Vagina (tissue), 2 donors: ENCODE results near the gene EXOC5. TPM values are rescaled to one million over a fixed set of nuclear protein-coding genes. Genes with fewer than 3 reads are reported as not detected.
"Not testable (repeated sequence)": the region's sequence is repeated elsewhere in the genome, so short reads cannot be mapped to it uniquely, and the experiment has no call there.

ENCODE experiments used
- DNase-seq, 2 donors: peaks; one replicate each; pipeline ENCODE4 v3.0.0-alpha.2; 2017; ENCODE audit errors: extremely low spot score in 2 of 2
- H3K27ac ChIP-seq: fragments of 200-600 bp; sonication (generic); one replicate; pipeline ENCODE4 v1.5.1; 2019
- H3K27me3 ChIP-seq: fragments of 200-600 bp; sonication (generic); one replicate; pipeline ENCODE4 v1.5.1; 2019
- H3K36me3 ChIP-seq, 2 donors: fragments of 200-600 bp; sonication (generic); one replicate each; pipeline ENCODE4 v1.5.1; 2017 to 2019
- H3K4me1 ChIP-seq: fragments of 200-600 bp; sonication (generic); one replicate; pipeline ENCODE4 v1.5.1; 2019
- H3K4me3 ChIP-seq, 2 donors: fragments of 200-600 bp; sonication (generic); 1 replicate in 1 of 2; 2 replicates in 1 of 2; pipeline ENCODE4 v1.5.1; 2016 to 2019
- H3K9me3 ChIP-seq: fragments of 200-600 bp; sonication (generic); one replicate; pipeline ENCODE4 v1.5.1; 2019
- POLR2A ChIP-seq, 2 donors: fragments of 450-650 bp; IDR thresholded peaks; one replicate each; pipeline ENCODE4 v1.6.1; 2017; ENCODE audit warnings: antibody characterized with exemption in 2 of 2, mild to moderate bottlenecking in 2 of 2, moderate library complexity in 2 of 2
- POLR2AphosphoS5 ChIP-seq, 2 donors: sonication (generic); formaldehyde crosslinking; IDR thresholded peaks; one replicate each; pipeline ENCODE4 v1.9.0; 2017; ENCODE audit warnings: antibody characterized with exemption in 2 of 2, mild to moderate bottlenecking in 2 of 2, low read depth in 1 of 2; ENCODE audit not compliant: insufficient read depth in 1 of 2
- intact Hi-C: fragments of 100-400 bp; cut with DNase I; formaldehyde crosslinking; loops from one replicate; pipeline ENCODE4 v1.15.1; 2023
- total RNA-seq: library from RNA; depleted of rRNA; stranded (reverse); fragments of >200 nt; gene quantifications from one replicate; pipeline ENCODE4 v1.2.3, GENCODE V29; 2016
- TF ChIP-seq, protein P1 (sequence below), 3 experiments: fragments of 450-650 bp in 2 of 3; fragments of 200-600 bp in 1 of 3; sonication (generic) in 1 of 3; IDR thresholded peaks; one replicate each; pipeline ENCODE4 v1.5.1; 2017 to 2019; ENCODE audit warnings: antibody characterized with exemption in 3 of 3, mild to moderate bottlenecking in 2 of 3, moderate library complexity in 2 of 3

EXOC5 gene
- total RNA-seq, 1 donor from 2014 or later = 33.9 TPM

DNA sequence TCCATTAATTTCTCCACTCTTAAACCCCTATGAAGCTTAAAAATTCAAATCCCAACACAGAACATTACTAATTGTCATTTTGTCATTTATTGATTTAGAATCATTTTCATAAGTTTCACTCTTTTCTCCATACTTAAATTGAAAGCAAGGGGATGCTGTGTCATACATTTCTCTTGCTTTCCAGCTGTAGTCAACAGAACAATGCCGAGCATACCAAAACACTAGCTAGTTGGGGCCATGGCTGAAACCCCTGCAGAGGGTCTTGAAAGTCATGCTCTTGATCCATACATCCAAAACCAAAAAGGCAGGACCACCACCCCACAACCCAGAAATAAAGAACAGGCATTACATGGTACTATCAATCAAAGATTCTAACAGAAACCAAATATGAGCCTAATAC is 9.0 kb downstream of the EXOC5 start:
- no peaks in the 10 kb centered on the region for H3K27me3 ChIP-seq
- no peak overlapping the region for H3K4me3 ChIP-seq
- H3K27ac ChIP-seq = no peak overlapping the region
- intact Hi-C loops = loop anchor here (5.0 kb wide), 1 partner anchor 688 kb away; no protein-coding TSS in a partner anchor
- H3K9me3 ChIP-seq = no peaks in the 10 kb centered on the region
- TF ChIP-seq, protein P1, sequence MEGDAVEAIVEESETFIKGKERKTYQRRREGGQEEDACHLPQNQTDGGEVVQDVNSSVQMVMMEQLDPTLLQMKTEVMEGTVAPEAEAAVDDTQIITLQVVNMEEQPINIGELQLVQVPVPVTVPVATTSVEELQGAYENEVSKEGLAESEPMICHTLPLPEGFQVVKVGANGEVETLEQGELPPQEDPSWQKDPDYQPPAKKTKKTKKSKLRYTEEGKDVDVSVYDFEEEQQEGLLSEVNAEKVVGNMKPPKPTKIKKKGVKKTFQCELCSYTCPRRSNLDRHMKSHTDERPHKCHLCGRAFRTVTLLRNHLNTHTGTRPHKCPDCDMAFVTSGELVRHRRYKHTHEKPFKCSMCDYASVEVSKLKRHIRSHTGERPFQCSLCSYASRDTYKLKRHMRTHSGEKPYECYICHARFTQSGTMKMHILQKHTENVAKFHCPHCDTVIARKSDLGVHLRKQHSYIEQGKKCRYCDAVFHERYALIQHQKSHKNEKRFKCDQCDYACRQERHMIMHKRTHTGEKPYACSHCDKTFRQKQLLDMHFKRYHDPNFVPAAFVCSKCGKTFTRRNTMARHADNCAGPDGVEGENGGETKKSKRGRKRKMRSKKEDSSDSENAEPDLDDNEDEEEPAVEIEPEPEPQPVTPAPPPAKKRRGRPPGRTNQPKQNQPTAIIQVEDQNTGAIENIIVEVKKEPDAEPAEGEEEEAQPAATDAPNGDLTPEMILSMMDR (IDR thresholded peaks at IDR 0.05) = no peak
- TF ChIP-seq POLR2A (IDR thresholded peaks at IDR 0.05) (no peak), POLR2AphosphoS5 (IDR thresholded peaks at IDR 0.05; ENCODE audit: insufficient read depth in 1 of 2, low read depth in 1 of 2) (no peak)
- DNase-seq = no peak
- H3K36me3 ChIP-seq = no peaks in the 10 kb centered on the region
- peaks cover 8% of the 10 kb centered on the region for H3K4me1 ChIP-seq

DNA sequence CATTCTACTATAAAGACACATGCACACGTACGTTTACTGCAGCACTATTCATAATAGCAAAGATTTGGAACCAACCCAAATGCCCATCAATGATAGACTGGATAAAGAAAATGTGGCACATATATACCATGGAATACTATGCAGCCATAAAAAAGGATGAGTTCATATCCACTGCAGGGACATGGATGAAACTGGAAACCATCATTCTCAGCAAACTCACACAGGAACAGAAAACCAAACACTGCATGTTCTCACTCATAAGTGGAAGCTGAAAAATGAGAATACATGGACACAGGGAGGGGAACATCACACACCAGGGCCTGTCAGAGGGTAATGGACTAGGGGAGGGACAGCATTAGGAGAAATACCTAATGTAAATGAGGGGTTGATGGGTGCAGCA is 10.5 kb downstream of the EXOC5 start:
- H3K27me3 ChIP-seq, intact Hi-C loops, H3K9me3 ChIP-seq, H3K27ac ChIP-seq, H3K4me1 ChIP-seq, H3K4me3 ChIP-seq, H3K36me3 ChIP-seq, DNase-seq: not testable (repeated sequence)

DNA sequence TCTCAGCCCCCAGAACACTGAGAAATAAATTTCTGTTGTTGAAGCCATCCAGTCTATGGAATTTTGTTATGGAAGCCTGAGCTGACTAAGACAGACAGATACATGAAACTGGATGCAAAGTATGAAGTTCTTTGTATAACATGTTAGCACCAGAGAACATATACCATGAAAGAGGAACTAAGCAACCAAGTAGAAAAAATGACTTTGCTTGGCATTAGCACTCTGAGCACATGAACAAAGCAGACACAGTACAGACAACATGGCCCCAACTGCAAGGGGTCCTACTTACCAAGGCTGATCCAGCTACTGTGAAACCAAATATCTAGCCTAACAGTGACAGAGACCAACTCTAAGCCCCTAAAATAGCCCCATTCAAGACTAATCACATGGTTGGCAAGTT is 13.8 kb downstream of the EXOC5 start:
- intact Hi-C loops = no loop called here
- H3K27me3 ChIP-seq = no peaks in the 10 kb centered on the region
- no peak for DNase-seq
- no peak overlapping the region for H3K27ac ChIP-seq
- no peaks in the 10 kb centered on the region for H3K36me3 ChIP-seq
- H3K4me3 ChIP-seq = no peak overlapping the region
- TF ChIP-seq POLR2AphosphoS5 (IDR thresholded peaks at IDR 0.05; ENCODE audit: insufficient read depth in 1 of 2, low read depth in 1 of 2) = no peak
- TF ChIP-seq, protein P1 (IDR thresholded peaks at IDR 0.05) = no peak
- H3K9me3 ChIP-seq = no peaks in the 10 kb centered on the region
- H3K4me1 ChIP-seq = no peaks in the 10 kb centered on the region

DNA sequence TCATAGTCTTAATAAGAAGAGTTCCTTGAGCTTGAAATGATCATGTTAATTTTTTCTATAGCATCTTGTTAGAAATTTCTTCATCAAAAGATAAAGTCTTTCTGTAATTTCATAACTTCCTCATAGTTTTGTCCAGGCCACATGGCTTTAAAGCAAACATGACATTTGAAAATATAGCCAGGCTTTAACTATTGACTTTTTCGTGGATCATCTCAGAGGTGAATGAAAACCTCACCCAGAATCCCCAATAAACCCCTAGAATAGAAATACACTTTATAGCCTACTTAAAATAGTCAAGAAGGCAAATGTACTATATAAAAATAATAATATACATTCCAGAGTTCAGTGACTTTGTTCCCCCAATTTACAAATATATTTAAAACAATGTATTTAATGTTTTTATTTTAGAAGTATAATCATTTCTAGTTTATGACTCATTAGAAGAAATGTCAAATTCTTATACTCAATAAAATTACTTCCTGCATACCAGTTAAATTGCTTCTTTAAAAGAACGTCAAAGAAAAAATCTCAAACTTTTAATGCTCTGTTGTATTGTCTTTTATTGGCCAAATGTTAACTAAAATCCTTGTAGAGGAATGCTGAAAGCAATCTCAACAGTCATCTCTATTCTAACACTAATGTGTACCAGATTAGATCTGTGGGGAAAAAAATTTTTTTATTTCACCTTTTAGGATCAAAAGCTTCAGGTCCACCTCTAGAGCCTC is 21.6 kb downstream of the EXOC5 start:
- intact Hi-C loops = no loop called here

DNA sequence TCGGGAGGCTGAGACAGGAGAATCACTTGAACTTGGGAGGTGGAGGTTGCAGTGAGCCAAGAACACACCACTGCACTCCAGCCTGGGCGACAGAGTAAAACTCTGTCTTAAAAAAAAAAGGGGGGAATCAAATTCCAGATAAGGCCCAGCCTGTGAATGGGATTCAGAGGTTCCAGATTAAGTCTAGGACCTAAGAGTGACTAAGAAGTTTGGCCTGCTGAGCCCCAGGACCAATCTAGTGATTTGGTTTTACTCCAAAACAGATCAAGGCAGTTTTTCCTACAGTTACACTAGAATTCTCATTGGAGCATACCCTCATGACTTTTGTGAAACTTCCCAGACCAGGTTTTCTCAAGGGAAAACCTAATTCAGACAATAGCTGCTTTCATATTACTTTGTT is 22.8 kb downstream of the EXOC5 start:
- peaks cover 0 to 4% of the 10 kb centered on the region in 2 donors for H3K36me3 ChIP-seq
- no peak for TF ChIP-seq POLR2A (IDR thresholded peaks at IDR 0.05)
- TF ChIP-seq, protein P1 (IDR thresholded peaks at IDR 0.05) = no peak
- no peak for TF ChIP-seq POLR2AphosphoS5 (IDR thresholded peaks at IDR 0.05; ENCODE audit: insufficient read depth in 1 of 2, low read depth in 1 of 2)
- no peak for DNase-seq
- no peaks in the 10 kb centered on the region for H3K9me3 ChIP-seq
- no peak overlapping the region for H3K27ac ChIP-seq
- H3K4me1 ChIP-seq = no peaks in the 10 kb centered on the region
- intact Hi-C loops = no loop called here
- no peak overlapping the region for H3K4me3 ChIP-seq
- H3K27me3 ChIP-seq = no peaks in the 10 kb centered on the region

More for the DNA sequence above, 21.6 kb downstream of the EXOC5 start:
- Histone ChIP-seq H3K27ac (no peak overlapping the region), H3K4me3 (no peak overlapping the region), H3K36me3 (no peaks in the 10 kb centered on the region), H3K9me3 (no peaks in the 10 kb centered on the region), H3K27me3 (no peaks in the 10 kb centered on the region), H3K4me1 (no peaks in the 10 kb centered on the region)
- no peak for TF ChIP-seq POLR2A (IDR thresholded peaks at IDR 0.05)
- TF ChIP-seq, protein P1 (IDR thresholded peaks at IDR 0.05) = no peak
- TF ChIP-seq POLR2AphosphoS5 (IDR thresholded peaks at IDR 0.05; ENCODE audit: insufficient read depth in 1 of 2, low read depth in 1 of 2) = no peak
- DNase-seq = no peak
